A549 (cell line): Measurements from ENCODE around the gene ALAD. TPM values are rescaled to one million over a fixed set of nuclear protein-coding genes. Genes with fewer than 3 reads are reported as not detected.

Source experiments
- ATAC-seq, 2 experiments: fragments of 200-7000 bp in 1 of 2; fragments of >200 bp in 1 of 2; cut with Nextera tagmentation in 1 of 2; cut with Tn5 transposase in 1 of 2; 3 replicates each; pipeline versions ENCODE4 v1.8.0 to v1.9.1; 2018 to 2020; ENCODE audit warnings: mild to moderate bottlenecking in 1 of 2, moderate library complexity in 1 of 2
- CTCF ChIA-PET: fragments of 300-600 bp; sonication (Branson Sonifier 250); formaldehyde crosslinking; extraction: SDS; loops from one replicate; lab custom pipeline; 2021; ENCODE audit warnings: antibody characterized with exemption, inconsistent platforms; lab: Yijun Ruan, JAX
- POLR2A ChIA-PET: fragments of 350-600 bp; formaldehyde crosslinking; extraction: SDS; loops from one replicate; lab custom pipeline; 2021; ENCODE audit warnings: antibody characterized with exemption, inconsistent platforms; lab: Yijun Ruan, JAX
- DNase-seq, 2 experiments: peaks; one replicate each; pipeline versions ENCODE4 v3.0.0 to v3.0.0-alpha.2; 2011 to 2016; ENCODE audit warnings: low read depth in 1 of 2, low spot score in 1 of 2
- FAIRE-seq: peaks from 2 replicates; lab custom pipeline; 2011; peaks lifted over from hg19 to GRCh38; lab: Jason Lieb, UNC
- H3K27ac ChIP-seq, 2 experiments: fragments of >200 bp; sonication (Bioruptor Twin); formaldehyde crosslinking; 3 replicates each; pipeline ENCODE4 v1.5.1; 2016 to 2017
- H3K4me1 ChIP-seq: fragments of >200 bp; sonication (Bioruptor Twin); formaldehyde crosslinking; 3 replicates; pipeline ENCODE4 v1.6.1; 2016
- H3K4me2 ChIP-seq: fragments of >200 bp; sonication (Bioruptor Twin); formaldehyde crosslinking; 3 replicates; pipeline ENCODE4 v1.6.1; 2016
- H3K4me3 ChIP-seq: fragments of >200 bp; sonication (Bioruptor Twin); formaldehyde crosslinking; 3 replicates; pipeline ENCODE4 v1.5.1; 2016
- H3K9me3 ChIP-seq: fragments of >200 bp; sonication (Bioruptor Twin); formaldehyde crosslinking; 3 replicates; pipeline ENCODE4 v1.6.1; 2016
- ATOH8 ChIP-seq: fragments of 250-450 bp; sonication (Bioruptor Pico); IDR thresholded peaks from 2 replicates; pipeline ENCODE4 v1.5.0; 2020; ENCODE audit warnings: low read depth, mild to moderate bottlenecking, moderate library complexity
- CEBPB ChIP-seq, 2 experiments: fragments of >200 bp in 1 of 2; sonication (Bioruptor Twin) in 1 of 2; formaldehyde crosslinking in 1 of 2; IDR thresholded peaks; 2 replicates each; pipeline ENCODE4 v1.6.1; 2012 to 2016
- CHD4 ChIP-seq: fragments of 200-600 bp; sonication (generic); IDR thresholded peaks from 2 replicates; pipeline ENCODE4 v1.6.1; 2016; ENCODE audit warnings: antibody characterized with exemption, mild to moderate bottlenecking, borderline replicate concordance
- CTCF ChIP-seq: fragments of >200 bp; sonication (Bioruptor Twin); formaldehyde crosslinking; IDR thresholded peaks from 3 replicates; pipeline ENCODE4 v1.5.1; 2016
- EHF ChIP-seq: fragments of 250-450 bp; sonication (Bioruptor Pico); IDR thresholded peaks from 2 replicates; pipeline ENCODE4 v1.5.0; 2020; ENCODE audit warnings: mild to moderate bottlenecking
- ELK1 ChIP-seq: fragments of 150-350 bp; IDR thresholded peaks from 2 replicates; pipeline ENCODE4 v1.6.1; 2014; ENCODE audit warnings: low read depth, mild to moderate bottlenecking, low read length
- FOSB ChIP-seq: fragments of 250-450 bp; sonication (Bioruptor Pico); IDR thresholded peaks from 2 replicates; pipeline ENCODE4 v1.5.0; 2020; ENCODE audit warnings: mild to moderate bottlenecking, moderate library complexity
- FOSL2 ChIP-seq, 2 experiments: fragments of 450-650 bp in 1 of 2; fragments of >200 bp in 1 of 2; sonication (Bioruptor Twin) in 1 of 2; formaldehyde crosslinking; IDR thresholded peaks; 2 replicates each; pipeline versions ENCODE4 v1.5.0 to v1.6.1; 2016 to 2020; ENCODE audit warnings: mild to moderate bottlenecking in 1 of 2, moderate library complexity in 1 of 2
- HOXA7 ChIP-seq: fragments of 250-450 bp; sonication (Bioruptor Pico); IDR thresholded peaks from 2 replicates; pipeline ENCODE4 v1.5.0; 2020; ENCODE audit warnings: mild to moderate bottlenecking, moderate library complexity
- HOXB5 ChIP-seq: fragments of 250-450 bp; sonication (Bioruptor Pico); IDR thresholded peaks from 2 replicates; pipeline ENCODE4 v1.5.0; 2020; ENCODE audit warnings: mild to moderate bottlenecking, moderate library complexity
- JUN ChIP-seq, 2 experiments: fragments of >200 bp; sonication (Bioruptor Twin); formaldehyde crosslinking; IDR thresholded peaks; 2 replicates in 1 of 2; 3 replicates in 1 of 2; pipeline ENCODE4 v1.6.1; 2016 to 2017
- JUNB ChIP-seq: fragments of >200 bp; sonication (Bioruptor Twin); formaldehyde crosslinking; IDR thresholded peaks from 2 replicates; pipeline ENCODE4 v1.6.1; 2016
- NFE2L2 ChIP-seq: fragments of 150-350 bp; conservative IDR thresholded peaks from 2 replicates; pipeline ENCODE4 v1.6.1; 2014; ENCODE audit warnings: low read length
- NR3C1 ChIP-seq: fragments of >200 bp; sonication (Bioruptor Twin); formaldehyde crosslinking; IDR thresholded peaks from 3 replicates; pipeline ENCODE4 v1.6.1; 2017
- RAD21 ChIP-seq, 2 experiments: fragments of >200 bp in 1 of 2; sonication (Bioruptor Twin) in 1 of 2; formaldehyde crosslinking in 1 of 2; IDR thresholded peaks in 1 of 2; conservative IDR thresholded peaks in 1 of 2; 2 replicates in 1 of 2; 3 replicates in 1 of 2; pipeline ENCODE4 v1.6.1; 2012 to 2018; ENCODE audit warnings: inconsistent platforms in 1 of 2
- RCOR1 ChIP-seq: fragments of 150-350 bp; IDR thresholded peaks from 2 replicates; pipeline ENCODE4 v1.6.1; 2014; ENCODE audit warnings: antibody characterized with exemption, low read length, low read depth
- RFX5 ChIP-seq: fragments of 450-650 bp; IDR thresholded peaks from 2 replicates; pipeline ENCODE4 v1.7.1; 2014; ENCODE audit warnings: antibody characterized with exemption, mild to moderate bottlenecking, moderate library complexity
- SMC3 ChIP-seq: fragments of >200 bp; sonication (Bioruptor Twin); formaldehyde crosslinking; IDR thresholded peaks from 3 replicates; pipeline ENCODE4 v1.6.1; 2018; ENCODE audit warnings: inconsistent platforms
- SREBF2 ChIP-seq: fragments of 450-650 bp; IDR thresholded peaks from 2 replicates; pipeline ENCODE4 v1.6.1; 2014; ENCODE audit warnings: mild to moderate bottlenecking, moderate library complexity
- USF2 ChIP-seq: fragments of 450-650 bp; IDR thresholded peaks from 2 replicates; pipeline ENCODE4 v1.6.1; 2014; ENCODE audit warnings: antibody characterized with exemption
- WGBS: methylation state at CpG from one replicate; pipeline ENCODE4 v1.1.6; 2017; ENCODE audit errors: missing lambda C conversion rate; 5-methylcytosine and 5-hydroxymethylcytosine counted together
- polyA plus RNA-seq, 4 experiments: library from polyadenylated mRNA; depleted of rRNA in 3 of 4; stranded (reverse); fragments of >200 nt; fragmentation: RNase III in 1 of 4; extraction: RNeasy Plus Mini Kit Qiagen cat#74134 plus additional on column Dnase treatment in 1 of 4; gene quantifications; 2 replicates in 3 of 4; 3 replicates in 1 of 4; pipeline ENCODE4 v1.2.3, GENCODE V29; 2011 to 2017
- TF ChIP-seq, protein P1 (sequence below): IDR thresholded peaks from 2 replicates; pipeline ENCODE4 v1.6.1; 2012
- TF ChIP-seq, protein P2 (sequence below): fragments of >200 bp; sonication (Bioruptor Twin); formaldehyde crosslinking; IDR thresholded peaks from 2 replicates; pipeline ENCODE4 v1.6.1; 2016
- TF ChIP-seq, protein P3 (sequence below): IDR thresholded peaks from 2 replicates; pipeline ENCODE4 v1.6.1; 2012

ALAD gene
- polyA plus RNA-seq, 2 of the 4 experiments (the other 2 are of a cell fraction): 5.7 to 18.5 TPM

GRCh38 chr9:113364951-113365350, 36.1 kb downstream of the ALAD start:
- TF ChIP-seq JUN (IDR thresholded peaks at IDR 0.05): no peak
- no peak for TF ChIP-seq HOXB5 (CRISPR knock-in tag)
- TF ChIP-seq RFX5: no peak
- TF ChIP-seq FOSL2 (IDR thresholded peaks at IDR 0.05): no peak
- no peak for TF ChIP-seq FOSL2 (CRISPR knock-in tag; IDR thresholded peaks at IDR 0.05)
- no peak for TF ChIP-seq SMC3
- TF ChIP-seq, protein P1, sequence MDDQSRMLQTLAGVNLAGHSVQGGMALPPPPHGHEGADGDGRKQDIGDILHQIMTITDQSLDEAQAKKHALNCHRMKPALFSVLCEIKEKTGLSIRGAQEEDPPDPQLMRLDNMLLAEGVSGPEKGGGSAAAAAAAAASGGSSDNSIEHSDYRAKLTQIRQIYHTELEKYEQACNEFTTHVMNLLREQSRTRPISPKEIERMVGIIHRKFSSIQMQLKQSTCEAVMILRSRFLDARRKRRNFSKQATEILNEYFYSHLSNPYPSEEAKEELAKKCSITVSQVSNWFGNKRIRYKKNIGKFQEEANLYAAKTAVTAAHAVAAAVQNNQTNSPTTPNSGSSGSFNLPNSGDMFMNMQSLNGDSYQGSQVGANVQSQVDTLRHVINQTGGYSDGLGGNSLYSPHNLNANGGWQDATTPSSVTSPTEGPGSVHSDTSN: no peak
- TF ChIP-seq NR3C1: no peak
- no peak for TF ChIP-seq JUNB
- no peak for TF ChIP-seq USF2
- no peak for TF ChIP-seq SREBF2
- TF ChIP-seq CHD4: no peak
- no peak for TF ChIP-seq FOSB (CRISPR knock-in tag)
- ChIA-PET CTCF (interaction anchor here (0.6 to 1.6 kb wide), 6 partner anchors 11 to 1909 kb away, joined by 3 to 5 read pairs (median 3); partner anchors contain the start of gene ALAD), POLR2A (no interaction called here)
- FAIRE-seq: no peak
- no peak for ATAC-seq
- H3K4me1 ChIP-seq: peaks cover 13% of the 10 kb centered on the region
- H3K4me3 ChIP-seq: no peak overlapping the region
- no peak for DNase-seq
- no peaks in the 10 kb centered on the region for H3K9me3 ChIP-seq
- no peak overlapping the region for H3K4me2 ChIP-seq
- WGBS: 86% methylated on average over 1 of the region's 1 CpG
- no peak overlapping the region for H3K27ac ChIP-seq

DNA sequence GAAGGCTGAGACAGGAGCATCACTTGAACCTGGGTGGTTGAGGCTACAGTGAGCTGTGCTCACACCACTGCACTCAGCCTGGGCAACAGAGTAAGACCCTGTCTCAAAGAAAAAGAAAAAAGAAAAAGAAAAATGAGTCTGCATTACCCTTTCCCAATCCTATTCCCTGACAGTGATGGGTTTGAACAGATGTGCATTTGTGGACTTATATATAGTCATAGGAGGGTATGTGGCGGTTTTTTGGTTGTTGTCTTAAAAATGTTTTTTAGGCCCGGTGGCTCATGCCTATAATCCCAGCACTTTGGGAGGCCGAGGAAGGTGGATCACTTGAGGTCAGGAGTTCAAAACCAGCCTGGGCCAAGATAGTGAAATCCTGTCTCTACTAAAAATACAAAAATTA, 37.7 kb downstream of the ALAD start:
- H3K4me1 ChIP-seq: peaks cover 13% of the 10 kb centered on the region
- POLR2A ChIA-PET: interaction anchor here (1.1 kb wide), 1 partner anchor 14 kb away, joined by 3 read pairs; the partner anchor contains the start of gene HDHD3
- no peaks in the 10 kb centered on the region for H3K9me3 ChIP-seq
- H3K27ac ChIP-seq: no peak overlapping the region
- no peak overlapping the region for H3K4me2 ChIP-seq
- DNase-seq: no peak
- CTCF ChIA-PET: interaction anchor here (1.0 to 1.6 kb wide), 4 partner anchors 9 to 91 kb away, joined by 3 to 5 read pairs (median 4); partner anchors contain the start of gene ALAD
- WGBS: 65% methylated on average over 3 of the region's 3 CpGs
- FAIRE-seq: no peak
- no peak for TF ChIP-seq USF2
- no peak for TF ChIP-seq NFE2L2
- no peak for TF ChIP-seq CEBPB (IDR thresholded peaks at IDR 0.05)
- no peak for TF ChIP-seq RAD21 (conservative IDR thresholded peaks at IDR 0.05 in 1 of 2, IDR thresholded peaks at IDR 0.05 in 1 of 2)
- no peak for TF ChIP-seq ATOH8
- ATAC-seq: no peak
- no peak overlapping the region for H3K4me3 ChIP-seq

DNA sequence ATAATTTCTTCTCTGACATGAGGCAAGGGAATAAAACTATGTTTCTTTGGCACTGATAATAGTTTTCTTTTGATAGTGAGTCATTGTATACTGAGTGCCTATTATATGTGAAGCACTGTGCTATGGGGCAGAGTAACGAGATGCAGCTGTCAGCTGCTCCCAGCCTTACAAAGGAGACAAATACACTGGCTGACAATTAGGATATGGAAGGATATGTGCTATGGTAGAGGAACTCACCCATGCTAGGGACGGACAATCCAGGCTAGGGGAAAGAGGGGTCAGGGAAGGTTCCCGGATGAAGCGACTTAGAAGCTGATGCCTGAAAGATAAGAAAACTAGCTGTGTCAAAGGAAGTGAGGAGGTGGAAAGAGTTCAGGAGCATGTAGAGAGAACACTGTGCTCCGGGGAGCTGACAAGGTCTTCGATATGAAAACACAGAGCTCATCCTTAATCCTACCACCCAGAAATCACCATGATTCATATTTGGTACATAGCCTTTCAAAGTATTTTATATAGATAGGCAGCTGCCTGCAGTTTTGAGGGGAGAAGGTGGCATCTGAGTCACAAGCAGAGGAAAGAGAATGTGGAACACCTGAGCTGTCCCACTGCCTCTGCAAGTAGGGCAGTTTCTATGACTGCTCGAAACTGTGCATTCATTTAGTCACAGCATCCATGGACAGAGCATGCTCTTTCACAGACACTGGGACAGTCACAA, 39.6 kb downstream of the ALAD start:
- Histone ChIP-seq H3K4me2 (0 out of 3 replicates have a peak overlapping the region, but pooled peaks have one; percentile 28), H3K27ac (no peak overlapping the region), H3K4me3 (no peak overlapping the region), H3K4me1 (peaks cover 13% of the 10 kb centered on the region), H3K9me3 (no peaks in the 10 kb centered on the region)
- peak; percentile 75 to 81; a peak in 5 of 6 replicates for ATAC-seq
- no peak for DNase-seq
- FAIRE-seq: no peak
- TF ChIP-seq EHF (CRISPR knock-in tag): no peak
- TF ChIP-seq RCOR1: no peak
- TF ChIP-seq, protein P2, sequence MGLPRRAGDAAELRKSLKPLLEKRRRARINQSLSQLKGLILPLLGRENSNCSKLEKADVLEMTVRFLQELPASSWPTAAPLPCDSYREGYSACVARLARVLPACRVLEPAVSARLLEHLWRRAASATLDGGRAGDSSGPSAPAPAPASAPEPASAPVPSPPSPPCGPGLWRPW: no peak
- TF ChIP-seq, protein P3, sequence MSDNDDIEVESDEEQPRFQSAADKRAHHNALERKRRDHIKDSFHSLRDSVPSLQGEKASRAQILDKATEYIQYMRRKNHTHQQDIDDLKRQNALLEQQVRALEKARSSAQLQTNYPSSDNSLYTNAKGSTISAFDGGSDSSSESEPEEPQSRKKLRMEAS: no peak
- no peak for TF ChIP-seq HOXA7 (CRISPR knock-in tag)
- TF ChIP-seq HOXB5 (CRISPR knock-in tag): no peak
- no peak for TF ChIP-seq CEBPB (IDR thresholded peaks at IDR 0.05)
- TF ChIP-seq ELK1: no peak
- no peak for TF ChIP-seq CTCF
- WGBS: 54% methylated on average over 7 of the region's 7 CpGs
- CTCF ChIA-PET: interaction anchor here (0.6 to 2.5 kb wide), 6 partner anchors 11 to 139 kb away, joined by 4 to 10 read pairs (median 5); partner anchors contain the start of gene WDR31
- POLR2A ChIA-PET: interaction anchor here (1.1 to 1.2 kb wide), 2 partner anchors 15 to 86 kb away, joined by 3 read pairs; partner anchors contain the start of genes CDC26 and HDHD3
